Globus pallidus (tissue), 1 donor: ENCODE data around the gene PADI6.
"Not testable (repeated sequence)": the region's sequence is repeated elsewhere in the genome, so short reads cannot be mapped to it uniquely, and the experiment has no call there.

Source experiments
- DNase-seq: peaks from one replicate; pipeline ENCODE4 v3.0.0-alpha.2; 2015; ENCODE audit warnings: low spot score

Gene PADI6

GRCh38 chr1:17371896-17372295, at the start of gene PADI6:
PADI6 (plus strand) TSS chr1:17372196; CDS start chr1:17372246, 50 bp downstream.
- no peak for DNase-seq

- DNase-seq: no peak
These were observed 43.1 kb upstream of the PADI6 start for GRCh38 chr1:17328855-17329254.

GRCh38 chr1:17329610-17330009, 42.4 kb upstream of the PADI6 start:
- no peak for DNase-seq

GRCh38 chr1:17330856-17331255, 41.1 kb upstream of the PADI6 start:
- DNase-seq: no peak

GRCh38 chr1:17333081-17333480, 38.9 kb upstream of the PADI6 start:
- DNase-seq: no peak

- peak; percentile 11 for DNase-seq
These were observed 35.9 kb upstream of the PADI6 start for GRCh38 chr1:17335821-17336710.

- no peak for DNase-seq
These were observed 33.1 kb upstream of the PADI6 start for GRCh38 chr1:17338706-17339493.

- no peak for DNase-seq
These were observed 32.5 kb upstream of the PADI6 start for GRCh38 chr1:17339521-17339920.

GRCh38 chr1:17340358-17340757, 31.6 kb upstream of the PADI6 start:
- DNase-seq: no peak

- DNase-seq: no peak
These were observed 30.0 kb upstream of the PADI6 start for GRCh38 chr1:17342014-17342441.

GRCh38 chr1:17345506-17345905, 26.5 kb upstream of the PADI6 start:
- DNase-seq: not testable (repeated sequence)

- no peak for DNase-seq
These were observed 25.8 kb upstream of the PADI6 start for GRCh38 chr1:17346046-17346789.

- no peak for DNase-seq
These were observed 24.0 kb upstream of the PADI6 start for GRCh38 chr1:17347769-17348592.

- no peak for DNase-seq
These were observed 23.3 kb upstream of the PADI6 start for GRCh38 chr1:17348593-17349234.

GRCh38 chr1:17350083-17350482, 21.9 kb upstream of the PADI6 start:
- DNase-seq: no peak

GRCh38 chr1:17350928-17351446, 21.0 kb upstream of the PADI6 start:
- no peak for DNase-seq

- no peak for DNase-seq
These were observed 20.2 kb upstream of the PADI6 start for GRCh38 chr1:17351598-17352324.

- no peak for DNase-seq
These were observed 19.5 kb upstream of the PADI6 start for GRCh38 chr1:17352419-17352909.

GRCh38 chr1:17355898-17356297, 16.1 kb upstream of the PADI6 start:
- no peak for DNase-seq
